Measurements from ENCODE around the gene FARP1.

GRCh38 chr13:98504371-98504963 is 361.6 kb downstream of the FARP1 start:
- TF ChIP-seq CTCF (IDR thresholded peaks at IDR 0.05) (no peak), POLR2A (IDR thresholded peaks at IDR 0.05) (no peak)
